Breast epithelium (tissue), 3 donors: Measurements from ENCODE around the gene PRPSAP1.

Experiments used
- CTCF ChIP-seq, 3 donors: fragments of 450-650 bp; IDR thresholded peaks; one replicate each; pipeline ENCODE4 v1.5.1; 2016 to 2017; ENCODE audit warnings: antibody characterized with exemption in 3 of 3, mild to moderate bottlenecking in 3 of 3, moderate library complexity in 3 of 3
- POLR2AphosphoS5 ChIP-seq, 3 donors: sonication (generic); formaldehyde crosslinking; IDR thresholded peaks; one replicate each; pipeline ENCODE4 v1.6.1; 2017; ENCODE audit warnings: antibody characterized with exemption in 3 of 3

- no peak for TF ChIP-seq POLR2AphosphoS5 (IDR thresholded peaks at IDR 0.05)
- TF ChIP-seq CTCF (IDR thresholded peaks at IDR 0.05): no peak
These were observed 80.9 kb downstream of the PRPSAP1 start for GRCh38 chr17:76272541-76273444.
